Nephron (organoid): ENCODE measurements around the gene RNF224.
A peak's percentile ranks its signal among the peaks of the same experiment; 100 is the strongest.

Experiments
- H3K27ac Mint-ChIP-seq, 3 experiments: 2 replicates each; pipeline ENCODE4 v1.8.0; 2020; ENCODE audit warnings: mixed read lengths in 3 of 3, mild to moderate bottlenecking in 2 of 3, moderate library complexity in 1 of 3
- H3K27me3 Mint-ChIP-seq: 2 replicates; pipeline ENCODE4 v1.8.0; 2021; ENCODE audit warnings: low read depth, mild to moderate bottlenecking, moderate library complexity, mixed read lengths
- H3K36me3 Mint-ChIP-seq: 2 replicates; pipeline ENCODE4 v1.8.0; 2020; ENCODE audit warnings: low read depth, mixed read lengths
- H3K4me1 Mint-ChIP-seq: 2 replicates; pipeline ENCODE4 v1.8.0; 2020; ENCODE audit warnings: mixed read lengths
- H3K4me3 Mint-ChIP-seq, 3 experiments: 2 replicates each; pipeline ENCODE4 v1.8.0; 2020; ENCODE audit warnings: mild to moderate bottlenecking in 3 of 3, mixed read lengths in 3 of 3, moderate library complexity in 2 of 3
- H3K9me3 Mint-ChIP-seq: 2 replicates; pipeline ENCODE4 v1.8.0; 2020; ENCODE audit warnings: mixed read lengths
- CTCF ChIP-seq, 3 experiments: fragments of 200-600 bp; sonication (generic); IDR thresholded peaks; one replicate each; pipeline ENCODE4 v1.5.0; 2021; ENCODE audit warnings: antibody characterized with exemption in 3 of 3; ENCODE audit not compliant: unreplicated experiment in 3 of 3

RNF224 gene

GRCh38 chr9:137190315-137190856 is 36.9 kb upstream of the RNF224 start:
- Mint-ChIP-seq H3K36me3 (no peaks in the 10 kb centered on the region), H3K27ac (peak overlapping the region in 2 of 3 experiments; percentile 53 to 68)
- no peak for TF ChIP-seq CTCF (IDR thresholded peaks at IDR 0.05; ENCODE audit: unreplicated experiment in 3 of 3)

GRCh38 chr9:137191245-137191644 is 36.1 kb upstream of the RNF224 start:
- TF ChIP-seq CTCF (IDR thresholded peaks at IDR 0.05; ENCODE audit: unreplicated experiment in 3 of 3) = no peak
- Mint-ChIP-seq H3K9me3 (no peaks in the 10 kb centered on the region), H3K27me3 (no peaks in the 10 kb centered on the region), H3K4me1 (peaks cover 32% of the 10 kb centered on the region), H3K27ac (no peak overlapping the region), H3K4me3 (peak overlapping the region; percentile 77 to 88 (median 85)), H3K36me3 (no peaks in the 10 kb centered on the region)

More at GRCh38 chr9:137190315-137190856, 36.9 kb upstream of the RNF224 start:
- Mint-ChIP-seq H3K4me3 (peak overlapping the region; percentile 85 to 90 (median 88)), H3K27me3 (no peaks in the 10 kb centered on the region), H3K9me3 (no peaks in the 10 kb centered on the region), H3K4me1 (peaks cover 32% of the 10 kb centered on the region)

- Mint-ChIP-seq H3K27ac (no peak overlapping the region), H3K4me3 (peak overlapping the region in 1 of 3 experiments; percentile 88), H3K27me3 (no peaks in the 10 kb centered on the region), H3K9me3 (no peaks in the 10 kb centered on the region), H3K36me3 (no peaks in the 10 kb centered on the region), H3K4me1 (peaks cover 28% of the 10 kb centered on the region)
- no peak for TF ChIP-seq CTCF (IDR thresholded peaks at IDR 0.05; ENCODE audit: unreplicated experiment in 3 of 3)
Measured at GRCh38 chr9:137191691-137192447, 35.4 kb upstream of the RNF224 start.

- Mint-ChIP-seq H3K4me3 (peak overlapping the region in 2 of 3 experiments; percentile 31 to 38), H3K9me3 (no peaks in the 10 kb centered on the region), H3K27ac (no peak overlapping the region), H3K4me1 (peaks cover 22% of the 10 kb centered on the region), H3K27me3 (no peaks in the 10 kb centered on the region), H3K36me3 (no peaks in the 10 kb centered on the region)
- no peak for TF ChIP-seq CTCF (IDR thresholded peaks at IDR 0.05; ENCODE audit: unreplicated experiment in 3 of 3)
Measured at GRCh38 chr9:137192448-137192780, 34.9 kb upstream of the RNF224 start.

GRCh38 chr9:137192859-137193258 is 34.4 kb upstream of the RNF224 start:
- Mint-ChIP-seq H3K27me3 (no peaks in the 10 kb centered on the region), H3K27ac (no peak overlapping the region), H3K9me3 (no peaks in the 10 kb centered on the region), H3K4me3 (no peak overlapping the region), H3K4me1 (peaks cover 18% of the 10 kb centered on the region), H3K36me3 (no peaks in the 10 kb centered on the region)
- no peak for TF ChIP-seq CTCF (IDR thresholded peaks at IDR 0.05; ENCODE audit: unreplicated experiment in 3 of 3)

GRCh38 chr9:137193771-137194170 is 33.5 kb upstream of the RNF224 start:
- no peak overlapping the region for H3K27ac Mint-ChIP-seq
- no peak for TF ChIP-seq CTCF (IDR thresholded peaks at IDR 0.05; ENCODE audit: unreplicated experiment in 3 of 3)
- no peaks in the 10 kb centered on the region for H3K9me3 Mint-ChIP-seq
- H3K4me1 Mint-ChIP-seq = peaks cover 17% of the 10 kb centered on the region
- no peaks in the 10 kb centered on the region for H3K27me3 Mint-ChIP-seq
- H3K36me3 Mint-ChIP-seq = no peaks in the 10 kb centered on the region
- no peak overlapping the region for H3K4me3 Mint-ChIP-seq
